Left lung (tissue), 10 donors: Measurements from ENCODE around the gene ARHGEF33. TPM values are rescaled to one million over a fixed set of nuclear protein-coding genes. Genes with fewer than 3 reads are reported as not detected.

Experiments used
- ATAC-seq: fragments of 200-7000 bp; cut with Tn5 transposase; one replicate; pipeline ENCODE4 v1.9.1; 2020; ENCODE audit warnings: moderate library complexity
- DNase-seq, 4 donors: peaks; one replicate each; pipeline ENCODE4 v3.0.0-alpha.2; 2013 to 2020
- H3K27ac ChIP-seq, 2 donors: fragments of 200-600 bp; sonication (generic) in 1 of 2; one replicate each; pipeline versions ENCODE4 v1.5.0 to v1.8.0; 2020 to 2021
- H3K27me3 ChIP-seq, 2 donors: fragments of 200-600 bp; sonication (generic) in 1 of 2; one replicate each; pipeline versions ENCODE4 v1.5.0 to v1.8.0; 2020 to 2021
- H3K36me3 ChIP-seq, 2 donors: fragments of 200-600 bp; sonication (generic) in 1 of 2; one replicate each; pipeline versions ENCODE4 v1.5.0 to v1.8.0; 2020 to 2021
- H3K4me1 ChIP-seq, 2 donors: fragments of 200-600 bp; one replicate each; pipeline ENCODE4 v1.8.0; 2021
- H3K4me3 ChIP-seq, 2 donors: fragments of 200-600 bp; sonication (generic) in 1 of 2; one replicate each; pipeline versions ENCODE4 v1.5.0 to v1.8.0; 2020 to 2021; ENCODE audit warnings: mild to moderate bottlenecking in 1 of 2
- H3K9me3 ChIP-seq, 2 donors: fragments of 200-600 bp; sonication (generic) in 1 of 2; one replicate each; pipeline versions ENCODE4 v1.5.0 to v1.8.0; 2020 to 2021
- intact Hi-C, 2 donors: fragments of 100-400 bp; cut with DNase I; formaldehyde crosslinking; loops; one replicate each; pipeline versions ENCODE4 v1.11.2 to v1.14.2; 2022
- polyA plus RNA-seq, 6 donors: library from polyadenylated mRNA; unstranded; fragments of 120-200 nt; gene quantifications; one replicate each; pipeline ENCODE4 v1.2.1, GENCODE V29; 2013; ENCODE audit not compliant: insufficient read length in 6 of 6
- total RNA-seq, 2 donors: library from RNA; stranded (reverse); fragmentation: NEBNext Ultra II Directional; extraction: Animal tissue kit (Norgen Biotek cat#: 25700); gene quantifications; one replicate each; pipeline ENCODE4 v1.2.1, GENCODE V29; 2021
- TF ChIP-seq, protein P1 (sequence below), 2 donors: fragments of 200-600 bp; sonication (generic) in 1 of 2; IDR thresholded peaks; one replicate each; pipeline versions ENCODE4 v1.5.0 to v1.8.0; 2021; ENCODE audit warnings: antibody characterized with exemption in 2 of 2
- donor health status: DM: no; HTN: yes; CAD: no.
- donor health status: DM: no; HTN: no; CAD: no.

ARHGEF33 gene
- total and polyA plus RNA-seq, 8 donors: 0.82 to 4.1 (median 3.0) TPM

DNA sequence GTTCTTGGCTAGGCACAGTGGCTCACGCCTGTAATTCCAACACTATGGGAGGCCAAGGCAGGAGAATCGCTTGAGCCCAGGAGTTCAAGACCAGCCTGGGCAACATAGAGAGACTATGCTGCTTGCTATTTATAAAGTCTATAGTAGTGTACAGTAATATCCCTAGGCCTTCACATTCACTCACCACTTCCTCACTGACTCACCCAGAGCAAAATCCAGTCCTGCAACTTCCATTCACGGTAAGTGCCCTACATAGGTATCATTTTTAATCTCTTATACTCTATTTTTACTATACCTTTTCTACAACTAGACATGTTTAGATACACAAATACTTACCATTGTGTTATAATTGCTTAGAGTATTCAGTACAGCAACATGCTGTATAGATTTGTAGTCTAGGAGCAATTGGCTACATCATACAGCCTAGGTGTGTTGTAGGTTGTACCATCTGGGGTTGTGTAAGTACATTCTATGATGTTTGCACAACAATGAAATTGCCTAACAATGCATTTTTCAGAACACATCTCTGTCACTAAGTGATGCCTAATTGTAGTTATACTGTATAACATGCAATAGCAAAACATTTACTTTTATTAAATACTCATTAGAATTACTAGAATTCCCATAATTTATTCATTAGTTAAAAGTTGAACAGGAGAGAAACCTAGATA is 22.8 kb upstream of the ARHGEF33 start:
- intact Hi-C loops: no loop called here
- no peaks in the 10 kb centered on the region for H3K27me3 ChIP-seq
- peaks cover 0 to 11% of the 10 kb centered on the region in 2 donors for H3K9me3 ChIP-seq
- ATAC-seq (no peak), DNase-seq (no peak)
- H3K4me1 ChIP-seq: no peaks in the 10 kb centered on the region
- H3K4me3 ChIP-seq: no peak overlapping the region
- no peak overlapping the region for H3K27ac ChIP-seq
- TF ChIP-seq, protein P1, sequence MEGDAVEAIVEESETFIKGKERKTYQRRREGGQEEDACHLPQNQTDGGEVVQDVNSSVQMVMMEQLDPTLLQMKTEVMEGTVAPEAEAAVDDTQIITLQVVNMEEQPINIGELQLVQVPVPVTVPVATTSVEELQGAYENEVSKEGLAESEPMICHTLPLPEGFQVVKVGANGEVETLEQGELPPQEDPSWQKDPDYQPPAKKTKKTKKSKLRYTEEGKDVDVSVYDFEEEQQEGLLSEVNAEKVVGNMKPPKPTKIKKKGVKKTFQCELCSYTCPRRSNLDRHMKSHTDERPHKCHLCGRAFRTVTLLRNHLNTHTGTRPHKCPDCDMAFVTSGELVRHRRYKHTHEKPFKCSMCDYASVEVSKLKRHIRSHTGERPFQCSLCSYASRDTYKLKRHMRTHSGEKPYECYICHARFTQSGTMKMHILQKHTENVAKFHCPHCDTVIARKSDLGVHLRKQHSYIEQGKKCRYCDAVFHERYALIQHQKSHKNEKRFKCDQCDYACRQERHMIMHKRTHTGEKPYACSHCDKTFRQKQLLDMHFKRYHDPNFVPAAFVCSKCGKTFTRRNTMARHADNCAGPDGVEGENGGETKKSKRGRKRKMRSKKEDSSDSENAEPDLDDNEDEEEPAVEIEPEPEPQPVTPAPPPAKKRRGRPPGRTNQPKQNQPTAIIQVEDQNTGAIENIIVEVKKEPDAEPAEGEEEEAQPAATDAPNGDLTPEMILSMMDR (IDR thresholded peaks at IDR 0.05): no peak
- peaks cover 0 to 18% of the 10 kb centered on the region in 2 donors for H3K36me3 ChIP-seq

DNA sequence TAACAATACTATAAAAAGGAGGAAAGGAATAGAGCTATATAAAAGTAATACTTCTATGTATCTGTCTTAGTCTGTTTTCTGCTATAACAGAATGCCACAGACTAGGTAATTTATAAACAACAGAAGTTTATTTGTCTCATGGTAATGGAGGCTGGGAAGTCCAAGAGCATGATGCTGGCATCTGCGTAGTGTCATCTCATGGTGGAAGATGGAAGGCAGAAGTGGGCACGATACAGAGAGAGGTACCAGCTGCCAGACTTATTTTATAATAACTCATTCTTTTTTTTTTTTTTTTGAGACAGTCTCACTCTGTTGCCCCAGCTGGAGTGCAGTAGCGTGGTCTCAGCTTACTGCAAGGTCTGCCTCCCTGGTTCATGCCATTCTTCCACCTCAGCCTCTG is 18.2 kb upstream of the ARHGEF33 start:
- Histone ChIP-seq H3K36me3 (no peaks in the 10 kb centered on the region), H3K27me3 (no peaks in the 10 kb centered on the region), H3K27ac (no peak overlapping the region), H3K4me1 (peaks cover 3 to 9% of the 10 kb centered on the region in 2 donors), H3K4me3 (no peak overlapping the region), H3K9me3 (peaks cover 0 to 11% of the 10 kb centered on the region in 2 donors)
- TF ChIP-seq, protein P1 (IDR thresholded peaks at IDR 0.05): no peak
- intact Hi-C loops: no loop called here
- no peak for DNase-seq
- ATAC-seq: no peak

DNA sequence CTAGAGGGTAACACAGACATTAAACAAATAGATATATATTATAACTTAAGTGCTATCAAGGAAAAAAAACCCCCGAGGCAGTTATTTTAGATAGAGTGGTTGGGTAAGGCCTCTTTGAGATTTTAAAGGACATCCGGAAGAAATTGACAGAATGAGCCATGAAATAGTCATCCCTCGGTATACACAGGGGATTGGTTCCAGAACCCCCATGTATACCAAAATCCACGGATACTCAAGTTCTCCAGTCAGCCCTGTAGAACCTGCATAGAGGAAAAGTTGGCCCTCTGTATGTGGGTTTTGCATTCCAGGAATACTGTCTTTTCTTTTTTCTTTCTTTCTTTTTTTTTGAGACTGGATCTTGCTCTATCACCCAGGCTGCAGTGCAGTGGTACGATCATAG is 15.9 kb upstream of the ARHGEF33 start:
- no peak for ATAC-seq
- intact Hi-C loops: no loop called here
- TF ChIP-seq, protein P1 (IDR thresholded peaks at IDR 0.05): no peak

DNA sequence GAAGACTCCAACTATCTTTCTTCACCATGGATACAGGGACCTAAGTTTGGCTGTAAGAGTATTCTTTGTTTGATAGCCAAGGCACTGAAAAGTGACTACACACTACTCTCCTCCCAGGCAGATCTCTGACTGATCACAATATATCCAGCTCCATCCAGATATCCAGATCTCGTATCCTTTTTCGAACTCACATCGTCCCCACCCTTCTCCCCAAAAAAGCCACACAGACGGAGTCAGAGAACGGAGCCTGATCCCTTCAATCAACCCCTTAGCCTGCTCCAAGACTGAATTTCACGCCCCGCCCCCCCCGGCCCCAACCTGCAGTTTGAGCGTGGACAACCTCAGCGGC is 14.5 kb upstream of the ARHGEF33 start:
- H3K4me3 ChIP-seq: peak overlapping the region; percentile 58 to 87
- peak overlapping the region; percentile 7 to 63 for H3K27ac ChIP-seq
- no peaks in the 10 kb centered on the region for H3K27me3 ChIP-seq
- DNase-seq: peak in 1 of 4 donors; percentile 14
- no peaks in the 10 kb centered on the region for H3K36me3 ChIP-seq
- ATAC-seq: peak; percentile 25
- intact Hi-C loops: no loop called here
- H3K4me1 ChIP-seq: peaks cover 5 to 15% of the 10 kb centered on the region in 2 donors
- peaks cover 0 to 5% of the 10 kb centered on the region in 2 donors for H3K9me3 ChIP-seq
- TF ChIP-seq, protein P1 (IDR thresholded peaks at IDR 0.05): no peak

More for the DNA sequence above, 15.9 kb upstream of the ARHGEF33 start:
- no peak for DNase-seq
- Histone ChIP-seq H3K36me3 (no peaks in the 10 kb centered on the region), H3K27me3 (no peaks in the 10 kb centered on the region), H3K4me1 (peaks cover 5 to 15% of the 10 kb centered on the region in 2 donors), H3K4me3 (no peak overlapping the region), H3K27ac (no peak overlapping the region), H3K9me3 (peaks cover 0 to 11% of the 10 kb centered on the region in 2 donors)

DNA sequence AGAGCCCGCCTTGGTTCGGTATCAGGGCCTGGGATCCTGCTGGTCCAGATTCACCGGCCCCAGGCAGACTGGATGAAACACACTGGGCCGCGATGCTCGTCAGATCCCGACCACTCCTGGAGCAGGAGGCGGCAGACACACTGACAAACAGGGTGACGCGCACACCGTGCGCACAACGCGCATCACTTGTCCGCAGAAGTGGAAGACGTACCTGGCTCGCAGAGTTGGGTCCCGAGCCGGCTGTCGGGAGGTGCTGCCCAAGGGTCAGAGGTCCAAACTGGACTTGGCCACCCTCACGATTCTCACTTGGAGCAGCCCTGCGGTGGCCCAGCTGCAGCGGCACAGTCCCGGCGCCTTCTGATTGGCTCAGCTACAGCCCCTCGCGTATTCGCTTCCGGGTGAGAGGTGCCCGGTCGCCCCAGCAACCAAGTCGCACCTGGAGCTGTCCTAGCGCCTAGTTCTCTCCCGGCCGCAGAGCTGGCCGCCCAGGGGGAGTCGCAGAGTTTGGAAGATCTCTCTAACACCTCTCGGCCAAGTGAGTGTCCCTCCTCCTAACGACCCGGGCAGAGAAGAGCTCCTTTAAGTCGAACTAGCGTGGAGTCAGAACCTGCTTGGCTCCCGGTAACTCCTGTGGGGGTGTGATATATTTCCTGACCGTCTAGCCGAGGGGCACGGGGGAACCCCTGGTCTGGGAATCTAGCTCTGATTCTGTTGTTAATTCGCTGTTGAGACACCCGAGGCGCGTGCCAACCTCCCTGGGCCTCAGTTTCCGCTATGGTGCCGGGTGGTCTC is 13.9 kb upstream of the ARHGEF33 start, which contains the start of the genes DHX57 and MORN2:
Gene DHX57, minus strand, starts transcription at position 359 of the 792 bp plus-strand sequence. CDS start 7,529 bp downstream, outside the sequence.
Gene MORN2, plus strand, starts transcription at position 401 of the 792 bp plus-strand sequence.
- Histone ChIP-seq H3K27me3 (no peaks in the 10 kb centered on the region), H3K4me1 (peaks cover 5 to 15% of the 10 kb centered on the region in 2 donors), H3K27ac (peak within 1 kb of the TSS; percentile 7 to 63), H3K9me3 (peaks cover 0 to 2% of the 10 kb centered on the region in 2 donors), H3K36me3 (no peaks in the 10 kb centered on the region), H3K4me3 (peak within 1 kb of the TSS; percentile 58 to 87)
- DNase-seq (peak; percentile 85 to 95 (median 90)), ATAC-seq (peak; percentile 100)
- TF ChIP-seq, protein P1 (IDR thresholded peaks at IDR 0.05): no peak
- intact Hi-C loops: no loop called here
